Central memory CD4-positive, alpha-beta T cell (primary cell): ENCODE results near the gene BHLHE40.
"Not testable (repeated sequence)": the region's sequence is repeated elsewhere in the genome, so short reads cannot be mapped to it uniquely, and the experiment has no call there.

Experiments
- DNase-seq: peaks from one replicate; pipeline ENCODE4 v3.0.0; 2022

Gene BHLHE40

DNA sequence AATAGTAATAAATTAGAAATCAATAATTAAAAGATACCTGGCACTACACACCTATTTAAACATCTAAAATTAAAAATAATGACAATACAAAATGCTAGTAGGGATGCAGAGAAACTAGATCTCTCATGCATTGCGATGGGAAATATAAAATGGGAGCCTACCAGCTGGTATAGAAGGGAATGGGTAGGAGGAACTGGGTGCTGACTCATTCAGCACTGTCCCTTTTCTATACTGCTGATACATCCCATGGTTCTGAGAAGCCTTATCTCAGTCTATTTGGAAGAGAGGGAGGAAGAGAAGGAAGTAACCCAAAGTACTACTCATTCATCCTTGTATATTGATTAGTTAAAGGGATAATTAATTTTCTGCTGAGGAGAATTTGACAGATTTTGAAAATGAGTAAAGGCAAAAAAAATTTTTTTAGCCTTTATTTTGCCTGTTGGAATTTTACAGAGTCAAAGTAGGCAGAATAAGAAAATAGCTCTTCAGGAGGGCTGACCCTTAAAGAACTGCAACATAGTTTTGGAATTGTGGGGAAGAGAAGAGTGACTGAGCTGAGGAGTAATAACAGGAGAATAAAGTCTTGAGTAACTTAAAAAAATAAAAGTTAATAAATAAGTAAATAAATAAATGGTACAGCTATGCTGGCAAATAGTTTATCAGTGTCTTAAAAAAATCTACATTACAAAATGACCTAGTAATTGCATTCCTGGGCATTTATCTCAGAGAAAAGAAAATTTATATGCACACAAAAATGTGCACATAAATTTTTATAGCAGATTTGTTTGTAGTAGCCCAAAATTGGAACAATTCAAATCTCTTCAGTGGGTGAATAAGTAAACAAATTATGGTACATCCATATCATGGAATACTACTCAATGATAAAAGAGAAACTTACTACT, 15.3 kb upstream of the BHLHE40 start:
- DNase-seq: no peak

DNA sequence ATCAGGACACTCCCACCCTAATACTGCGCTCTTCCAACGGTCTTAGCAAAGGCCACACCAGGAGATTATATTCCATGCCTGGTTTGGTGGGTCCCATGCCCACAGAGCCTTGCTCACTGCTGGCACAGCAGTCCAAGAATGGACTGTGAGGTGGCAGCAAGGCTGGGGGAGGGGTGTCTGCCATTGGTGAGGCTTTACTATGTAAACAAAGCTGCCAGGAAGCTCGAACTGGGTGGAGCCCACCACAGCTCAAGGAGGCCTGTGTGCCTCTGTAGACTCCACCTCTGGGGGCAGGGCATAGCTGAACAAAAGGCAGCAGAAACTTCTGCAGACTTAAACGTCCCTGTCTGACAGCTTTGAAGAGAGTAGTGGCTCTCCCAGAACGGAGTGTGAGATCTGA, 13.2 kb upstream of the BHLHE40 start:
- DNase-seq: peak; percentile 45

DNA sequence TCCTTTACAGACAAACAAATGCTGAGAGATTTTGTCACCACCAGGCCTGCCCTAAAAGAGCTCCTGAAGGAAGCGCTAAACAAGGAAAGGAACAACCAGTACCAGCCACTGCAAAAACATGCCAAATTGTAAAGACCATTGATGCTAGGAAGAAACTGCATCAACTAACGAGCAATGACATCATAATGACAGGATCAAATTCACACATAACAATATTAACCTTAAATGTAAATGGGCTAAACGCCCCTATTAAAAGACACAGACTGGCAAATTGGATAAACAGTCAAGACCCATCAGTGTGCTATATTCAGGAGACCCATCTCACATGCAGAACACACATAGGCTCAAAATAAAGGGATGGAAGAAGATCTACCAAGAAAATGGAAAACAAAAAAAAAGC, 11.6 kb upstream of the BHLHE40 start:
- DNase-seq: not testable (repeated sequence)

DNA sequence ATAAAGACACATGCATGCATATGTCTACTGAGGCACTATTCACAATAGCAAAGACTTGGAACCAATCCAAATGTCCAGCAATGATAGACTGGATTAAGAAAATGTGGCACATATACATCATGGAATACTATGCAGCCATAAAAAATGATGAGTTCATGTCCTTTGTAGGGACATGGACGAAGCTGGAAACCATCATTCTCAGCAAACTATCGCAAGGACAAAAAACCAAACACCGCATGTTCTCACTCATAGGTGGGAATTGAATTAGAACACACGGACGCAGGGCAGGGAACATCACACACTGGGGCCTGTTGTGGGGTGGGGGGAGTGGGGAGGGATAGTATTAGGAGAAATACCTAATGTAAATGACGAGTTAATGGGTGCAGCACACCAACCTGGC, 7.8 kb upstream of the BHLHE40 start:
- DNase-seq: not testable (repeated sequence)

DNA sequence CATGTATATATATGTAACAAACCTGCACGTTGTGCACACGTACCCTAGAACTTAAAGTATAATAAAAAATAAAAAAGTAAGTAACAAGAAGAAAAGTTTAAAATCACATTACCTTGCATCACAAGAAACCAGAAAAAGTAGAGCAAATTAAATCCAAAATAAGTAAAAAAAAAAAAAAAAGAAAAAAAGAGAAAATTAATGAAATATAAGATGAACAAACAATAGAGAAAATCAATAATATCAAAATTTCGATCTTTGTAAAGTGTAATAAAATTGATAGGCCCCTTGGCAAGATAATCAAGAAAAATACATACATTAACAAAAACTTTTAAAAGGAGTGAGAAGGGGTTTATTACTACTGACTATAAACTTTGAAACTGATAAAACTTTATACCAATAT, 7.4 kb upstream of the BHLHE40 start:
- DNase-seq: no peak

DNA sequence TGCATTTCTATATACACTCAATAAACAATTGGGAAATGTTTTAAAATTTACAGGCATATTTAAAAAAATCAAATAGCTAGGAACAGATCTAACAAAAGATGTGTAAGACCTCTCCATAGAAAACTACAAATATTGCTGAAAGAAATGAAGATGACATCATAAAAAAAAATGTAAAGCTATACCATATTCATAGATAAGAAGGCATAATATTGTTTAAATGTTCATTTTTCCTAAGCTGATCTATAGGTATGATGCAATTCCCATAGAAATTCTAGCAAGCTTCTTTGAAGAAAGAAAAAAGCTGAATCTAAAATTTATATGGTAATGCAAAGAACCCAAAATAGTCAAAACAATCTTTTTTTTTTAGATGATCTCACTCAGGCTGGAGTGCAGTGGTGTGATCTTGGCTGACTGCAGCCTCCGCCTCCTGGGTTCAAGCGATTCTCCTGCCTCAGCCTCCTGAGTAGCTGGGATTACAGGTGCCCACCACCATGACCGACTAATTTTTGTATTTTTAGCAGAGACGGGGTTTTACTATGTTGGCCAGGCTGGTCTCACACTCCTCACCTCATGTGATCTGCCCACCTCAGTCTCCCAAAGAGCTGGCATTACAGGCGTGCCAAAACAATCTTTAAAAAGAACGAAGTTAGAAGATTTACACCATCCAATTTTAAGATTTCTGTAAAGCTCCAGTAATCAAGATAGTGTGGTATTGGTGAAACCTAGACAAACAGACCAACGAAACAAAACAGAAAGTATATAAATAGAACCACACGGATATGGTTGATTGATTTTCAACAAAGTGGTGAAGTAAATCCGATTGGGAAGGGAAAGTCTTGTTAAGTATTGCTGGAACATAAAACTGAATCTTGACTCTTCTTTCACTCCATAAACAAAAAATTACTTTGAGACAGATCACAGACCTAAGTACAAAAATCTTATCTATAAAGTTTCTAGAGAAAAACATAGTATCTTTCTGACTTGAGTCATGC, 6.3 kb upstream of the BHLHE40 start:
- DNase-seq: no peak

DNA sequence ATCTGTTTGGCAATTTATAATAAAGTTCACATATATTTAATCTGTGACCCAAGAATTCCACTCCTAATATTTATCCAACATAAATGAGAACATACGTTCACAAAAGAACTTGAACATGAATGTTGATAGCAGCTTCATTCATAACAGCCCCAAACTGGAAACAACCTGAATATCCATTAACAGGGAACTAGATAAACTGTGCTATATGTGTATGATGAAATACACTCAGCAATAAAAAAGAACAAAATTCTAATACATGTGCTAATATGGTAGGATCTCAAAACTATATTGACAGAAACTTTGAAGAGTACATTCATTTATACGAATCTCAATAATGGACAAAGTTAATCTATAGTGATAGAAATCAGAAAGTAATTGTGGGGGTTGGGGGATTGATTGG, 5.1 kb upstream of the BHLHE40 start:
- DNase-seq: no peak

DNA sequence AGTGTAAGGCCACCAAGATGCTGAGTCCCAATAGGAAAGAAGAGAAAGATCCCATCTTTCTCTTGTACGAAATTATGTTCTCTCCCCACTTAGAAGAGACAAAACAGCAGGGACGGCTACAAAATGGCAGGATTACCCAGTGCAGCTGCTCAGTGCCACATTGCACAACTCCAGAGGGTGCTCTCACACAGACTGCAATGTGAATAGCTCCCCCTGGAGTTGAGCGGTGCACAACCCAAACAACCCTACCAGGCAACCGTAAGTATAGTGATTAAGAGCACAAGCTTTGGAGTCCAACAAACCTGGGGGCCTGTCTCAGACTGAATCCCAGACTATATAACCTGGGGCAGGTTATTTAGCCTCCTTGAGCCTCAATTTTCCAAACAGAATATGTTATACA, 3.1 kb upstream of the BHLHE40 start:
- no peak for DNase-seq

DNA sequence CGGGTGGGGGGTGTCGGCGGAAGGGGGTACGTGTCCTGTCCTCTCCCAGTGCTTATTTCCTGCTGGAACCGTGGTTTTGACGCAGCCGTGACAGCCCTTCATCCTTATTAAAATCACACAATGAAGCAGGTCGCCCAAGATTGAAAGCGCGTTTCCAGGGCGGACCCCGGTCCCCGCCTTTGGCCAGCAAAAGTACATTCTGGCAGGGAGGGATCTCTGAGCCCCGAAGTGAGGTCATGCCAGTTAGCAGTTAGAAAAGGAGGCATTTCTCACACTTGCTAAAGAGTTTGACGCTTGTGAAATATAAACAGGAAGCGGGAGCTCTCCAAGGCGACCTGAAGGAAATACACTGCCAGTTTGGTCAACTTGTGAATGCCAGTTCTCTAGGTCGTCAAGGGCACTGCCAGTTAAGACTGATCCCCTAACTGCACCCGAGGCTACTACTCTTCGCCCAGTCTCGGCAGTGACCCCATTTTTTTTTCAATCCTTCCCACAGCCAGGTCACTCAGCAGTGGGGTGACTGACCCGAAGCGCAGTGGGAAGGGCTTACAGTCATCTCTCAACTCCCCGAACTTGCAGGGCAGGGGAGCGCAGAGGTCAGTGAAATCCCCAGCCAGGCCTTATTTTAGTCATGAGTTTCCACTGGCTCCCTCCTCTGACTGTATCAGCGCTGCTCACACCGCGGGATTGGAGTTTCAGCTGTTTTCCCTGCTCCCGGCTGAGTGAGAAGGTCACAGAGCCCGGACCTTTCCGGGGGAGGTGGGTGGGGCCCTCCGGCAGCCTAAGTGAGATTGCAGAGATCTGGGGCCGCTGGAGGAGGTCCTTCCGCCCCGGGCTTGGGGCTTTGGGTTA, 2.0 kb upstream of the BHLHE40 start:
- DNase-seq: peak; percentile 69

DNA sequence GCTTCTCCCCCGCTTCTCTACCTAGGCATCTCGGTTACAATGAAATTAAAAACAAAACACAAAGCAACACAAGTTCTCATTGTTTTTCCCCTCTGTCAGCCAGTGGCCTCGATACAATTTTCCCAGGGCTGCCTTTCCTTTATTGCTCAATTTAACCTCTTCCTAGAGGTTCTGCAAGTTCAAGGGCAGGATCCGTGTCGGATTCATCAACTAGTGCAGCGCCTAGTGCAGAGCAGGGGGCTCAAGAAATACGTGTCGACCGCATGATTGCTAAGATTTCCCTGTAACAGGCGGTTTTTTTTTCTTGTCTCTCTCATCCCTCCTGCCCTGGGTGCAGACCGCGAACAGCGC, 1.4 kb upstream of the BHLHE40 start:
- DNase-seq: peak; percentile 64

DNA sequence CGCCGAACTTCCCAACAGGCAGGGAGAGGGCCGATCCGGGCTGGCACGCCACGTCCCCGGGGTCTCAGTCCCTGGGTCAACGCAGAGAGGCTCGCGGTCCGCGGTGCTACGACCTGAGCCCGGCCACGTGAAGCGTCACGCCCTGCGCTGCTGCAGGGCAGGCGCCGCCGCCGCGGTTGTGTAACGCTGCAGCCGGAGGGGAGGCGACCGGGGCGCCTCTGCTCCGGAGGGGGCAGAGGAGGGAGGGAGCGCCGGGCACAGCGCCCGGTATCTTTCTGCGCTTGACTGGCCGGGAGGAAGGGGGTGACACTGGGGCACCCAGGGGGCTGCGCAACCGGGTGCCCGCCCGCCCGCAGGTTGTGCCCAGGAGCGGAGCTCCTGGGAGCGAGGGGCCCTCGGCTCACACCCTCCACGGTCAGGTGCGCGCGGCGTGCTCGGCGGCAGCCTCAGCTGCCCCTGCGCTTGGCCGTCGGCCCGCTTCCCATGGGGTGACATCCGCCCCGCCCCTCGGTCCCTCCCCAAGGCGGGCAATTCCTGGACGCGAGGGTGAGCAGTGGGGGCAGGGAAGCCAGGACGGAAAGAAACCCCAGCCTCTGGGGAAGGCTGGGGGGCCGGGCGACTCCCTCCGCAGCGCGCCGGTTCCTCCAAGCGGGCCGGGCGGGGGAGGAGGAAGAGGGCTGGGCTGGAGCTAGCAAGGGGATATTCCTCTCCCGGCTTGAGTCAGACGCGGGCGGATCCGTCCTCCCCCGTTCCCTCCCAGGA, 852 bp upstream of the BHLHE40 start:
- peak; percentile 78 for DNase-seq

DNA sequence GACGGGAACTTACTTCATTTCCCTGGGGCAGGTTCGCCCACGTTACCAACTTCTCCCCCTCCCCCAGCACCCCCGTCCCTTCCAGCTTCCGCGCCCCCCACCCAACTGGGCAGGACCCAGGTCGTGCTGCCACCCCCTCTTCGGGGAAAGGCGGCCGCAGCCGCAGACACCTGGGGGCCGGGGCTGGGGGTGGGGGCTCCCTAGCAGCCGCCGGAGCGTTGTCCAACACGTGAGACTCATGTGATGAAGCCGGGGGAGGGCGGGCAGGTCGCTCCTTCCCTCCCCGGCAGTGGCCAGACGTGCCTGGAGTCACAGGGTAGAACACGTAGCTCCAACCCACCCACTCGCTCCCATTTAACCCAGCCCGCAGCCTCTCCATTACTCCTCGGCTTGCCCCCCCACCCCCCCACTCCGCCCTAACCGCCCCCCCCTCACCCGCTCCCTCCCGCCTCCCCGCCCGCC, 240 bp upstream of the BHLHE40 start:
- peak; percentile 90 for DNase-seq

DNA sequence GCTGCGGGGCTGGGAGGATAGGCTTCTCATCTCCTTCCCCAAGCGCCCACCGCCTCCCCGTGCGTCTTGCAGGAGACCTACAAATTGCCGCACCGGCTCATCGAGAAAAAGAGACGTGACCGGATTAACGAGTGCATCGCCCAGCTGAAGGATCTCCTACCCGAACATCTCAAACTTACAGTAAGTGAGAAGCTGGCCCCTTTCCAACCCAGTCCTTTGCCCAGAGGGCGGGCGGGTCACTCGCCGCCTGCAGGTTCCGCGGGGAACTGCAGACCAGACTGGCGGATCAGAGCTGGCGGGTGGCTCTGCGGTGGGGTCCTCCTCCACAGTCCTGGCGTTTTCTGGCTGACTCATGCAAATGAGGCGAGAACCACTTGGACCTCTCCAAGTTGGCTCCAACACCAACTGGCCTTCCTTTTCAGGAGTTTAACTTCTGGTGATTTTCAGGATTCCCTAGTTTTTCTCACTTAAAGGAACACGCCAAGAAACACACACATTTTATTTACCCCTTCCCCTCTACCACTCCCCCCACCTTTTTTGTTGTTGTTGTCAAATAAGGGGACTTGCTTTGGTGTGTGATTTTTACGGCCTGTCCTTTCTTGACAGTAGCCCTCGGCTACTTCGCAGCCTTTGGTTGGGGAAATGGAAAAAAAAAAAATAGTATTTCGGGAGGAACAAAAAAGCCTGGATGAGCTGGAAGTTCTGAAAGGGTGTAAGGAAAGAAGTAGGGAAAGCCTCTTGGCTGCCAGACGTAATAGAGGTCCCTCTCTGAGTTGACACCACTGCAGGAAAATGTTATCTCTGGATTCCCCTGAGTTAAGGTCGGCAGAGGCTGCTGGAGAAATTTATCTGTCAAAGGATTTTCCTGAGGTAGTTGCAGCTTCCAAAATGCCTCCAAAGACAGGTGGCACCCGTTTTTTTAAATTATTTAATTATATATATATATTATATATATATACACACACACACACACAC, 1.3 kb downstream of the BHLHE40 start:
- DNase-seq: peak; percentile 85

DNA sequence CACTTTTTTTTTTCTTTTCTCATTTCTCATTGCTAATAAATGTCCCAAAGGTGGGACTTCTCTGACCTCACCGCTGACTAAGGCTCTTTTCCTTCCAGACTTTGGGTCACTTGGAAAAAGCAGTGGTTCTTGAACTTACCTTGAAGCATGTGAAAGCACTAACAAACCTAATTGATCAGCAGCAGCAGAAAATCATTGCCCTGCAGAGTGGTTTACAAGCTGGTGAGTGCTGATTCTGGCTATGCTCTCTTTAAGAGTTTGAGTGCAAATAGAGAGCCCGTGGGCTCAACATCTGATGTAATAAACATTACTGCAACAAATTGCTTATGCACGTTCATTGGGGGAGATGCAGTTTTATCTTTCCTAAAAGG, 2.0 kb downstream of the BHLHE40 start:
- DNase-seq: no peak

DNA sequence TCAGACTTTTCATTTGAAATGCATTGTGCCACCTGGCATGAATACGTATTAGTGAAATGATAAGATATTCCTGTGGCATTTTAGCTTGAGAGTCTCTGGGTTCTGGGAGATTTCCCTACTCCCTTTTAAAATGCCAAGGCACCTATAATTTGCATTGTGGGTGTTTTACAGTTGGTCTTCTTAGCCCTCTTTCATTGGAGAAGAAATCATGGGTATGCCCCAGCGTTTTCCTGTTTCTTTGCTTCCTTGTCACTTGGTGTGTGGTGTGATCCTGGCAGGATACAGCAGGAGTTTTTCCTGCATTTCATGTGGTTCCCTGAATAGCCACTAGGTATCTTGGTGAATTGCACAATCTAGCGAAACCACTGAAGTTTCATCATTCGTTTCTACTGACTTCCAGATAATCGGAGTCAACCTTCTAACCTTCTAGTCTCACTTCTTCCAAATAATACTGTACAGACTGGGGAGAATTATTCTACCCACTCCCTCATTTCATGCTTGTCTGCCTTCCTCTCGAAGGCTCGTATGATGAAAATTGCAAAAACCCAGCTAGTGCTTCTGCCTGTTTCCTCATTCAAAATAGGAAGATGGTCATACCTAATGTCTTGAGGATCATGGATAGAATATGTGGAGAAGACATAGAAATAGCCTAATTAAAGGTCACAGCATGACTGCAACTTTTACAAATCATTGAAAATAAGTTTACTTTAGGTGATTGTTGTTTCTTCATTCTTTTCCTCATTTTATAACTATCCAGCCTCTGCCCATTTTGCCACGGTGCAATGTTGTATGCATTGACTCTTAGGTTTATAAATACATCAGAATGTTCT, 2.6 kb downstream of the BHLHE40 start:
- no peak for DNase-seq

DNA sequence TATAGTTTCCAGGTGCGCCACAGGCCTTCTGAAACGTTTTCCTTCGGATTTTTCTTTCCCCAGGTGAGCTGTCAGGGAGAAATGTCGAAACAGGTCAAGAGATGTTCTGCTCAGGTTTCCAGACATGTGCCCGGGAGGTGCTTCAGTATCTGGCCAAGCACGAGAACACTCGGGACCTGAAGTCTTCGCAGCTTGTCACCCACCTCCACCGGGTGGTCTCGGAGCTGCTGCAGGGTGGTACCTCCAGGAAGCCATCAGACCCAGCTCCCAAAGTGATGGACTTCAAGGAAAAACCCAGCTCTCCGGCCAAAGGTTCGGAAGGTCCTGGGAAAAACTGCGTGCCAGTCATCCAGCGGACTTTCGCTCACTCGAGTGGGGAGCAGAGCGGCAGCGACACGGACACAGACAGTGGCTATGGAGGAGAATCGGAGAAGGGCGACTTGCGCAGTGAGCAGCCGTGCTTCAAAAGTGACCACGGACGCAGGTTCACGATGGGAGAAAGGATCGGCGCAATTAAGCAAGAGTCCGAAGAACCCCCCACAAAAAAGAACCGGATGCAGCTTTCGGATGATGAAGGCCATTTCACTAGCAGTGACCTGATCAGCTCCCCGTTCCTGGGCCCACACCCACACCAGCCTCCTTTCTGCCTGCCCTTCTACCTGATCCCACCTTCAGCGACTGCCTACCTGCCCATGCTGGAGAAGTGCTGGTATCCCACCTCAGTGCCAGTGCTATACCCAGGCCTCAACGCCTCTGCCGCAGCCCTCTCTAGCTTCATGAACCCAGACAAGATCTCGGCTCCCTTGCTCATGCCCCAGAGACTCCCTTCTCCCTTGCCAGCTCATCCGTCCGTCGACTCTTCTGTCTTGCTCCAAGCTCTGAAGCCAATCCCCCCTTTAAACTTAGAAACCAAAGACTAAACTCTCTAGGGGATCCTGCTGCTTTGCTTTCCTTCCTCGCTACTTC, 3.8 kb downstream of the BHLHE40 start:
- DNase-seq: no peak

DNA sequence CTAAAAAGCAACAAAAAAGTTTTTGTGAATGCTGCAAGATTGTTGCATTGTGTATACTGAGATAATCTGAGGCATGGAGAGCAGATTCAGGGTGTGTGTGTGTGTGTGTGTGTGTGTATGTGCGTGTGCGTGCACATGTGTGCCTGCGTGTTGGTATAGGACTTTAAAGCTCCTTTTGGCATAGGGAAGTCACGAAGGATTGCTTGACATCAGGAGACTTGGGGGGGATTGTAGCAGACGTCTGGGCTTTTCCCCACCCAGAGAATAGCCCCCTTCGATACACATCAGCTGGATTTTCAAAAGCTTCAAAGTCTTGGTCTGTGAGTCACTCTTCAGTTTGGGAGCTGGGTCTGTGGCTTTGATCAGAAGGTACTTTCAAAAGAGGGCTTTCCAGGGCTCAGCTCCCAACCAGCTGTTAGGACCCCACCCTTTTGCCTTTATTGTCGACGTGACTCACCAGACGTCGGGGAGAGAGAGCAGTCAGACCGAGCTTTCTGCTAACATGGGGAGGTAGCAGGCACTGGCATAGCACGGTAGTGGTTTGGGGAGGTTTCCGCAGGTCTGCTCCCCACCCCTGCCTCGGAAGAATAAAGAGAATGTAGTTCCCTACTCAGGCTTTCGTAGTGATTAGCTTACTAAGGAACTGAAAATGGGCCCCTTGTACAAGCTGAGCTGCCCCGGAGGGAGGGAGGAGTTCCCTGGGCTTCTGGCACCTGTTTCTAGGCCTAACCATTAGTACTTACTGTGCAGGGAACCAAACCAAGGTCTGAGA, 4.7 kb downstream of the BHLHE40 start:
- peak; percentile 86 for DNase-seq

DNA sequence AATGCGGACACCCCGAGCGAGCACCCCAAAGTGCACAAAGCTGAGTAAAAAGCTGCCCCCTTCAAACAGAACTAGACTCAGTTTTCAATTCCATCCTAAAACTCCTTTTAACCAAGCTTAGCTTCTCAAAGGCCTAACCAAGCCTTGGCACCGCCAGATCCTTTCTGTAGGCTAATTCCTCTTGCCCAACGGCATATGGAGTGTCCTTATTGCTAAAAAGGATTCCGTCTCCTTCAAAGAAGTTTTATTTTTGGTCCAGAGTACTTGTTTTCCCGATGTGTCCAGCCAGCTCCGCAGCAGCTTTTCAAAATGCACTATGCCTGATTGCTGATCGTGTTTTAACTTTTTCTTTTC, 5.3 kb downstream of the BHLHE40 start:
- no peak for DNase-seq
